Activated naive CD4-positive, alpha-beta T cell treated with anti-CD3 and anti-CD28 coated beads, Interleukin-2, amount 50 U/mL, for 24 hours (primary cell): ENCODE measurements around the gene KLHDC10.
"Not testable (repeated sequence)": the region's sequence is repeated elsewhere in the genome, so short reads cannot be mapped to it uniquely, and the experiment has no call there.

ENCODE experiments used
- H3K27ac Mint-ChIP-seq: one replicate; pipeline ENCODE4 v1.8.0; 2021; ENCODE audit warnings: mild to moderate bottlenecking, mixed read lengths
- H3K27me3 Mint-ChIP-seq: one replicate; pipeline ENCODE4 v1.8.0; 2021; ENCODE audit warnings: mixed read lengths
- H3K36me3 Mint-ChIP-seq: one replicate; pipeline ENCODE4 v1.8.0; 2021; ENCODE audit warnings: mixed read lengths
- H3K4me1 Mint-ChIP-seq: one replicate; pipeline ENCODE4 v1.8.0; 2021; ENCODE audit warnings: mixed read lengths
- H3K4me3 Mint-ChIP-seq: one replicate; pipeline ENCODE4 v1.8.0; 2021; ENCODE audit warnings: mild to moderate bottlenecking, mixed read lengths
- H3K9me3 Mint-ChIP-seq: one replicate; pipeline ENCODE4 v1.8.0; 2021; ENCODE audit warnings: mixed read lengths

The KLHDC10 gene

DNA sequence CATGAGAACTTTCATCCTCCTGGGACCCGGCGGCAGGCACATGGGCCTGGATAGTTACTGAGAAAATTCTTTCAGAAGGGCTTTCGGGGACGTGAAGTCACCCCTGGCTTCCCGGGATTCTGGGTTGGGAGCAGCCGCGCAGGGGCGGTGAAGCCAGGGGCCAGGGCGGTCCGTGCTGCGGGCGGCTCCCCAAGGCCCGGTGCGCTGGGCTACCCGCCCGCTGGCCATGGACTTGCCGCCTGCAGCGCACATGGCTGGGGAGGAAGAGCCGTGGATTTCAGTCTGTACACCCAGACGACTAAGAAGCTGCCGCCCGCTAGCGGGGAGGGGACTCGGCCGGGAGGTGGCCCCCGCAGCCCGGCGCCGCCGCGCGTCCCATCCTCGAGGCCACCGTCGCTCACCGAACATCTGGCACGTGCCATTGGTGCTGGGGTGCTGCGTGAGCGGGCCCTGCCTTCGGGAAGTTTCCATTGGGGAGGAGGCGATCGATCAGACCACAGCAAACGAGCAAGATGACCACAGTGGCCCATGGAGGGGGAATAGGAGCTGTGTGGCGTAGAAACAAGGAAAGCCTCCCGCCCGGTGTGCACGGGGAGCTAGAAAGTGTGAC lies 70.3 kb downstream of the KLHDC10 start:
- no peaks in the 10 kb centered on the region for H3K9me3 Mint-ChIP-seq
- peaks cover 2% of the 10 kb centered on the region for H3K36me3 Mint-ChIP-seq
- H3K27me3 Mint-ChIP-seq = no peaks in the 10 kb centered on the region
- peak overlapping the region; percentile 81 for H3K4me3 Mint-ChIP-seq
- H3K27ac Mint-ChIP-seq = peak overlapping the region; percentile 17
- peaks cover 24% of the 10 kb centered on the region for H3K4me1 Mint-ChIP-seq

DNA sequence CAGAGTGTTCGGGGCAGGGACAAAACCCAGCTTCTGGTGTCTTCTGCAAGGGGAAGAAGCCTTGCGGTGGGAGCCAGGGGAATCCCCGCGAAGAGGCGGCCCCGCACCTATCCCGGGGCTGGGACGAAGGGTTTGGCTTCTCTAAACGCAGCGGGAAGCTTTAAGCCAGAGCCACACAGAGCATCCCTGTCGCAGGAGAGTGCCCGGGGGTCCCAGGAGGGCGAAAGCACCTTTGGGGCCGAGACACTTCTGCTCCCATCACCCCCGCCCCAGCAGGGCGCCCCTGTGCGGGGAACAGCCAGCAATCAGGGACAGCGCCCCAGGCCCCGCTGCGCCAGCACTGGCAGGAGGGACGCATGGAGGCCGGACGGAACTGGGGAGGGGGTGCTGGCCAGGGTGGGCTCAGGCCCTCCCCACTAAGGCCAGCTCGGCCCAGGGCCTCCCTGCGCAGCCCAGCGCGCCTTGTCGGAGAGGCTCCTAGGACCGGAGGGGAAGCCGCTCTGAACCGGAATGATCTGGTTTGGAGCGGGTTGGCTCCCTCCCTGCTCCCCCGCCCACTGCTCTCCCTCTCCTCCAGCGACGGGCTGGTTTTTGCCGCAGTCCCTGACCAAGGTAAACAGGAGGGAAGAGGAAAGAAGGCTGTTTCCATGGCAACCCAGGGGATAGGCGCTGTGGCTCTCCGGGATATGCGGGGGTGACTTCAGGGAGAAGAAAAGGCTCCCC lies 71.0 kb downstream of the KLHDC10 start:
- H3K27me3 Mint-ChIP-seq = no peaks in the 10 kb centered on the region
- H3K36me3 Mint-ChIP-seq = peaks cover 1% of the 10 kb centered on the region
- peak overlapping the region; percentile 81 for H3K4me3 Mint-ChIP-seq
- H3K4me1 Mint-ChIP-seq = peaks cover 21% of the 10 kb centered on the region
- peak overlapping the region; percentile 17 for H3K27ac Mint-ChIP-seq
- no peaks in the 10 kb centered on the region for H3K9me3 Mint-ChIP-seq

DNA sequence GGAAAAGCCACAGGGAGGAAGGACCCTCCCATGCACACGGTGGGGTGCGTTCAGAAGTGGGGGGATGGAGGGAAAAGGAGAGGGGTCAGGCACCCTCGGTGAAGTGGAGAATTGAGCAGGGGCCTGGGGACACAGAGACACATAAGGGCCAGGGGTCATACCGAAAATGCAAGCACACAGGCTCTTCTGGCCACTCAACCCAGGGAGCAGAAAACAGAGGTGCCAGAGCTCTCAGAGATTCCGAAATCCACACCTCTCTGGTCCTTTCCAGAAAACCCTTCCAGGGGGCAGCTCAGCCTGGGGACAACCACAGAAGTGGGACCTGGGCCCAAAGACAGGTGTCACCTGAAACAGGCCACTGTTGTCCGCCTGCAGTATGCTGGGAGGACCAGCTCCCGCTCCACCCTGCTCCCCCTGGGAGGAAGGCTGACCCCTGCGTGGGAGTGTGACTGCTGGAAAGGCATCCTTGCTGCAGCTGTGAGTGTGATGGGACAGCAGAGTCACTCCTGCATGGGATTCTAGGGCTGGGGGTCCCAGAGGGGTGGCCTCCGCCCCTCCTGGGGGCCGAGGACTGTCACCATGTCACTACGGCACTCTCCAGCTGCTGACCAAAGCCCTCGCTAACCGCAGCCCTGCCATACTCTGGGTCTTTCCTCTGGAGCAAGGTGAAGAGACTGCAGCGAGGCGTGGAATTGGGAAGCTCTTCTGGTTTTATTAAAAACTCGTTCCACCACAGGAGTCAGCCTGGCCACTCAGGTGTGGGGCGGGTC lies 71.7 kb downstream of the KLHDC10 start:
- Mint-ChIP-seq H3K4me3 (peak overlapping the region; percentile 81), H3K9me3 (no peaks in the 10 kb centered on the region), H3K36me3 (peaks cover 1% of the 10 kb centered on the region), H3K4me1 (peaks cover 21% of the 10 kb centered on the region), H3K27me3 (no peaks in the 10 kb centered on the region), H3K27ac (no peak overlapping the region)

DNA sequence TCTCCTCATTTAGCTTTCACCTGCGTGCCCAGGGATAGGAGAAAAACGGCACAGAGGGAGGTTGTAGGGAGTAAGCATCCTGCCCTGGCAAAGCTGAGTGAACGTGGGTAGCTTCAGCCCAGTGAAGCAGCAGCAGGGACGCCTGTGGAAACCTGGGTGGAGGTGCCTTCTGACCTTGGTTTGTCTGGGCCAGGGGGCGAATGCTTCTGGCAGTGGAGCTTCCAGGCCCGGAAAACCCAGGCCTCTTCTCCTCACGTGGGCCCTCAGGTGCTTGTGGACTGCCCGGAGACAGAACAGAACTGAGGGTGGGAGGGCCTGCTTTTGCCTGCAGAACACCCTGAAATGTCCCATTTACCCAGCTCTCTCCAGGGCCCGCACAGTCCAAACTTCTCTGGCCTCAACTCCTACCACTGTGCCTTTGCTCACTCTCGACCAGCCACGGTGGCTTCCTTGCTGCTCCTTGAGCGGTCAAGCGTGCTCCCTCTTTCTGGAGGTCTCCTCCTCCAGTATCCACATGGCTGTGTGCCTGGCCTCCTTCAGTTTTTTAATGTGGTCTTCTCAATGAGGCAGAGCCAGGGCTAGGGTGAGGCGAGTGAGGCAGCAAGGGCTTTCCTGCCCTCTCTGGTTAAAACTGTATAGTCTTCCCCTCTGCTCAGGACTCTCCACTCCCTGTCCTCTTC lies 72.5 kb downstream of the KLHDC10 start:
- Mint-ChIP-seq H3K4me3 (no peak overlapping the region), H3K27me3 (no peaks in the 10 kb centered on the region), H3K27ac (no peak overlapping the region), H3K9me3 (no peaks in the 10 kb centered on the region), H3K36me3 (peaks cover 1% of the 10 kb centered on the region), H3K4me1 (peaks cover 21% of the 10 kb centered on the region)

DNA sequence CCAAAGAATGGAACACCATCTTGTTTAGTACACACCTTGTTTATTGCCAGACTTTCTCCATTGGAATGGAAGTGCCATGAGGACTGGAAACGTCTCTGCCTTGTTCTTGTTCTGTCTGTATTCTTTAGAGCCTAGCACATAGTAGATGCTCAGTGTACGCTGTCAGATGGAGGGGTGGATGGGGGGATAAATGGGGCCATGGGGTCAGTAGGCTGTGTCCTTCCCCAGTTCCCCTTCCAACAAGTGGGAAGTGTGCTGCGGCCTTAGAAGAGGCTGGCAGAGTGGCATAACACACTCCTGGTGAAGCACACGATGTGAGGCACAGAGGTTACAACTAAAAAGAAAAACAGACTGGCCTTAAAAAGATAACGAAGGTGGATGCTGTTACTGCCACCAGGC lies 73.0 kb downstream of the KLHDC10 start:
- H3K4me3 Mint-ChIP-seq = no peak overlapping the region
- H3K27ac Mint-ChIP-seq = no peak overlapping the region
- H3K4me1 Mint-ChIP-seq = peaks cover 21% of the 10 kb centered on the region
- H3K9me3 Mint-ChIP-seq = no peaks in the 10 kb centered on the region
- peaks cover 1% of the 10 kb centered on the region for H3K36me3 Mint-ChIP-seq
- no peaks in the 10 kb centered on the region for H3K27me3 Mint-ChIP-seq

DNA sequence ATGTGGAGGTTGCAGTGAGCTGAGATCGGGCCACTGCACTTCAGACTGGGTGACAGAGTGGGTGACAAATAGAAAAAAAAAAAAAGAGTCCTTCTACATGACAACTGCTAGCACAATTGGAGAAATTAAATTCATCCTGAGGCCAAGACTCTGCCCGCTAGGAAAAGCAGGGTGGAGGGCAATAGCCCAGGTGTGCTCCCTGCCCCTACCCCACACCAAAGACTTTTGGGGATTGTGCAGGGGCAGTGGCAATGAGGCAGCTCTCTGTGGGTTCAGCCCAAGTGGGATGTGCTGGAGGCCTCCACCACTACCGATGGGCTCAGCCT lies 73.6 kb downstream of the KLHDC10 start:
- Mint-ChIP-seq H3K9me3 (no peaks in the 10 kb centered on the region), H3K4me3 (no peak overlapping the region), H3K27me3 (no peaks in the 10 kb centered on the region), H3K4me1 (peaks cover 19% of the 10 kb centered on the region), H3K36me3 (peaks cover 1% of the 10 kb centered on the region), H3K27ac (no peak overlapping the region)

DNA sequence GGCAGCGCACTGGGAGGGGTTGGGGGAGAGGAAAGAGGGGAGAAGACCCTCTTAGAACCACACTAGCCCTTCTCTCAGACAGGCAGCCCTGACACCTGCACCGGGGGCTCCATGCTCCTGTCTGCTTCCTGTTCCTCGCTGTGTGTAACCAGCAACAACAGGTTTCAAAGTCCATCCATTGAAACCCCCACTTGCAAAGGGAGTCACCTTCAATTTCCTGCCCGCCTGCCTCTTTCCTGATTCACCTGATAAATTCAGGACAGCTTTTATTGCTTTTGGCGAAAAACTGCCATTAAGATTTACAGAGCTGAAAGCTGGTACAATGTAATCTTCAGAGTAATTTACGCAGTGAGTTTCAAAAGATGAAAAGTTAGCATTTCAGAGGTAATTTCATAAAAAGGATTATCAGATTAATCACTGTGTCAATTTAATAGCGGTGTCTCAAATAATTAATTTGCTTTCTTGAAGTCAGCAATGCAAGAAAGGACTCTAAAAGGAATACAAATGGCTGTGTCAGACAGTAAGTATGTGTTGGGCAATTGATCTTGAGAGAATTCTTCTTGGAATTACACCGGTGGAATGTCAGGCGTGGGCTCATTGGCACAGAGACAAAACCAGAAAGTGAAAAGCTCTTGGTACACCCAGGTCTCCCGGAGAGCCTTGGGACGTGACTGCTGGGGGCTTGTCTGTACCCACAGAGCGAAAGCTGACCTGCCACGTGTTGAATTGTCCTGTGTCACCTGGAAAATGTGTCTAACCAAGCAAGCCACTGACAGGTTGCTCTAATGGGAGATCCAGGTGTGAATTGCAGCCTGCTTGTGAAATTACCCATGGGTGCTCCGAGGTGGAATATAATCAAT lies 74.2 kb downstream of the KLHDC10 start:
- H3K36me3 Mint-ChIP-seq = peaks cover 1% of the 10 kb centered on the region
- H3K27ac Mint-ChIP-seq = no peak overlapping the region
- H3K4me1 Mint-ChIP-seq = peaks cover 16% of the 10 kb centered on the region
- no peaks in the 10 kb centered on the region for H3K27me3 Mint-ChIP-seq
- no peaks in the 10 kb centered on the region for H3K9me3 Mint-ChIP-seq
- no peak overlapping the region for H3K4me3 Mint-ChIP-seq

DNA sequence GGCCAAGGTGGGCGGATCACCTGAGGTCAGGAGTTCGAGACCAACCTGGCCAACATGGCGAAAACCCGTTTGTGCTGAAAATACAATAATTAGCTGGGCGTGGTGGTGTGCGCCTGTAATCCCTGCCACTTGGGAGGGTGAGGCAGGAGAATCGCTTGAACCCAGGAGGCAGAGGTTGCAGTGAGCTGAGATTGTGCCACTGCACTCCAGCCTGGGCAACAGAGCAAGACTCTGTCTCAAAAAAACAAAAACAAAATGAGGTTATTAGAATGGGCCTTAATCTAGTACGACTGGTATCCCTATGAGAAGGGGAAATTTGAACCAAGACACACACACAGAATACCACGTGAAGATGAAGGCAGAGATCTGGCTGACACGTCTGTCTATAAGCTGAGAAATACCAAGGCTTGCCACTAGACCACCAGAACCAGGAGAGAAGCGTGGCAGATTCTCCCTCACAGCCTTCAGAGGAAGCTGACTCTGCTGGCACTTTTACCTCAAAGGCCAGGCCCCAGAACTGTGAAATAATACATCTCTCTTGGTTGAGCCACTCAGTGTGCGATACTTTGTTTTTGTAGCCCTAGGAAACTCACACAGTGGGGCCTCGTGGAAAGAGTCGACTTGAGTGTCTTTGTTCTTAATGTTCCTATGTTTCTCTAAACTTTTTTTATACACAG lies 75.2 kb downstream of the KLHDC10 start:
- no peak overlapping the region for H3K27ac Mint-ChIP-seq
- no peak overlapping the region for H3K4me3 Mint-ChIP-seq
- no peaks in the 10 kb centered on the region for H3K9me3 Mint-ChIP-seq

DNA sequence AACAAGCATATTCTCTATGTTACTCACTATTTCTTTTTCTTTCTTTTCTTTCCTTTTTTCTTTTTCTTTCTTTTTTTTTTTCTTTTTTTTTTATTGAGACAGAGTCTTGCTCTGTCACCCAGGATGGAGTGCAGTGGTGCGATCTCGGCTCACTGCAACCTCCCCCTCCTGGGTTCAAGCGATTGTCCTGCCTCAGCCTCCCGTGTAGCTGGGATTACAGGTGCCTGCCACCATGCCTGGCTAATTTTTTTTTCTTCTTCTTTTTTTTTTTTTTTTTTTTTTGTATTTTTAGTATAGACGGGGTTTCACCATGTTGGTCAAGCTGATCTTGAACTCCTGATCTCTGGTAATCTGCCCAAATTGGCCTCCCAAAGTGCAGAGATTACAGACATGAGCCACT lies 75.8 kb downstream of the KLHDC10 start:
- not testable (repeated sequence) for H3K27me3 Mint-ChIP-seq, H3K4me3 Mint-ChIP-seq, H3K9me3 Mint-ChIP-seq, H3K27ac Mint-ChIP-seq, H3K36me3 Mint-ChIP-seq
- H3K4me1 Mint-ChIP-seq = peaks cover 12% of the 10 kb centered on the region

More for the DNA sequence above, 75.2 kb downstream of the KLHDC10 start:
- no peaks in the 10 kb centered on the region for H3K27me3 Mint-ChIP-seq
- peaks cover 16% of the 10 kb centered on the region for H3K4me1 Mint-ChIP-seq
- H3K36me3 Mint-ChIP-seq = peaks cover 1% of the 10 kb centered on the region

DNA sequence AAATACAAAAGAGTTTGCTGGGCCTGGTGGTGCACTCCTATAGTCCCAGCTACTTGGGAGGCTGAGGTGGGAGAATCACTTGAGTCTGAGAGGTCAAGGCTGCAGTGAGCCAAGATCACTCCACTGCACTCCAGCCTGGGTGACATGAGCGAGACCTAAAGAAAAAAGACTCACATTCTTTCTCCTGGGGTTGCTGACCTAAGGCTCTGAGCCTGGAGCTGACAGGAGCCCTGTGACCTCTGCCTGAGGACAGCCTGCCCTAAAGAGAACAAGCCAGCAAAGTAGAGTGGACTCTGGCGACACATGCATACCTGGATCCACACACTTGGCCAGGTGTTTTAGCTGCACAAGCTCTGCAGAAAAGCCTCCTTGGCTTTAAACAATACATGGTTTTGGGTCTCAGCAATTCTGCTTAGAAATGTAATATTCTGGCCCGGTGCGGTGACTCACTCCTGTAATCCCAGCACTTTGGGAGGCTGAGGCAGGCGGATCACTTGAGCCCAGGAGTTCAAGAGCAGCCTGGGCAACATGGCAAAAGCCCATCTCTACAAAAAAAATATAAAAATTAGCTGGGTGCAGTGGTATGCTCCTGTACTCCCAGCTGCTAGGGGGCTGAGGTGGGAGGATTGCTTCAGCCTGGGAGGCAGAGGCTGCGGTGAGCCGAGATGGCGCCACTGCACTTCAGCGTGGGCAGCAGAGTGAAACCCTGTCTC lies 76.5 kb downstream of the KLHDC10 start:
- Mint-ChIP-seq H3K27ac (no peak overlapping the region), H3K9me3 (no peaks in the 10 kb centered on the region), H3K4me1 (peaks cover 8% of the 10 kb centered on the region), H3K4me3 (no peak overlapping the region), H3K36me3 (peaks cover 1% of the 10 kb centered on the region), H3K27me3 (no peaks in the 10 kb centered on the region)

DNA sequence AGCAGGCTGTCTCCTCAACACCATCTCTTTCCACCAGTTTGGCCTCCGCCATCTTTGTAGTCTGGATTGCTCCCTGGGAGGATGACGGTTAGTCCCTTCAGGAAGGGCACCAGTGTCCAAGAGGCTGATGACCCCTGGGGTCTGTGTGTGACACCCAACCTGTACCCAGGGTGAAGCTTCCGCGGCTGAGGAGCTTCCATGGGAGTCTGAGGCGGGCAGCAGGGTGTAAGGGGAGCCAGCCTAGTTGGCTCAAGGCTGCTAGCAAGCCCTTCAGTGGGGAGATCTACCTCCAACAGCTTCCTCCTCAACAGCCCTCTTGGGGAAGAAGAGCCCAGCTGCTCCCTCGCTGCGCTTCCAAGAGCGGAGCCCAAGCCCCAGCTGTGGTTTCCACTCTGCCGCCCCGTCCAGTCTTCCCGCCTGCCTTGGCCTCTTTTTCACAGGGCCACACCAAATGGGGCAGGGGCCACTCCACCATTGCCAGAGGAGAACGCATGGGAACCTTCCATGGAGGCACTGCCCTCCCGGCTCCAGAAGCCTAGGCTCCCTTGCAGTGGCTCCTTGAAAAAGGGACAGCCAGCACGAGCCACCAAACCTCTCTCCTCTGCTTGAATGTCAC lies 77.5 kb downstream of the KLHDC10 start:
- H3K27ac Mint-ChIP-seq = no peak overlapping the region
- no peaks in the 10 kb centered on the region for H3K9me3 Mint-ChIP-seq
- no peak overlapping the region for H3K4me3 Mint-ChIP-seq
- peaks cover 1% of the 10 kb centered on the region for H3K36me3 Mint-ChIP-seq
- no peaks in the 10 kb centered on the region for H3K27me3 Mint-ChIP-seq
- peaks cover 4% of the 10 kb centered on the region for H3K4me1 Mint-ChIP-seq

DNA sequence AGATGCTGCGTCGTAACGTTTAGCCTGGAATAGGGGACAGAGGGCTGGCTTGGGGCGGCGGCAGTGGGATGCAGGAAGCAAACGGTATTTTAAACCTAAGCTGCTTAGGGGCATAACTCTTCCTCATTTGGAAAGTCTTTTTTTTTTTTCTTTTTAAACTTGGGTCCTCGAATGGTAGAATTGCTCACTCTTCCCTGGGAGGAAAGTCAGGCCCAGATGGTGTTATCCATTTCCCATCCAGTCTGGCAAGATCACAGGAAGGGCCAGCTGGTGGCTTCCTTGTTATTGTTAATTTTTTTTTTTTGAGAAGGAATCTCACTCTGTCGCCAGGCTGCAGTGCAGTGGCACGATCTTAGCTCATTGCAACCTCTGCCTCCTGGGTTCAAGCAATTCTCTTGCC lies 78.2 kb downstream of the KLHDC10 start:
- Mint-ChIP-seq H3K27ac (no peak overlapping the region), H3K4me1 (peaks cover 4% of the 10 kb centered on the region)

DNA sequence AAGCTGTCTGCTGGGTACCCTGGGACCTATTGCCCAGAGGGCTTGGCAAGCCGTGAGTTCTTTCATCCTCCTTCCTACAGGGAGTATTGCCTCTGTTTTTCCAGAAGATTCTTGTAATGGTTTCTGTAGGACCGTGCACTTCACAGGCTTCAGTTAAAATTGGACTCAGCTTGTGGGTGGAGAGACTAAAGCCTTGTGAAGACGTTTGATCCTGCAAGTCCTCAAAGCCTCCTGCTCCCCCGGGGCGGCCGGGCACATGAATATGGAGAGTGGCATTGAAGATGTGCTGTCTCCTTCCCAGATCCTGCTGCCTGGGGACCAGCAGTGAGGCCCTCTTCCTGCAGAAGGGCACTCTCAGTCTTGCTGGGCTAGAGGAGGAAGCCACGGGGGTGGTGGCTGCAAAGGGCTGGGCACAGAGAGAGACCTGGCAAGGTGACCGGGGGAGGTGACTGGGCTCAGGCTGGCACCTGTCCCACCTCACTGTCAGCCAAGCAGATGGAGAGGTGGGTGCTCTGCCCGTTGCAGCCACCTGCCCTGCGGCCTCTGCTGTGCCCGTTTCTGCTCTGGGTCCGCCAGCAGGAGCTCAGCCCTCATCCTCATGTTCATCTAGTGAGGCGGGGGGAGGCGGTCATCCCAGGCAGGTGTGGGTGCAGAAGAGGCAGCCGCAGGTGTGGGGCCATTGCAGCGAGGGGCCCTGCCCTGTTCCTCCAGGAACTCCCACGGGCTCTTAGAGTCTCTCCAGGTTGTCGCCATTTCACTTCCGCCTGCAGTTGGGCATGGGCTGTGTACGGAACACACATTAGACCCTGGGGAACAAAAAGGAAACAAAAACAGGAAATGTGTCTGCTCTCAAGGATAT lies 79.2 kb downstream of the KLHDC10 start:
- no peaks in the 10 kb centered on the region for H3K27me3 Mint-ChIP-seq
- no peaks in the 10 kb centered on the region for H3K9me3 Mint-ChIP-seq
- H3K36me3 Mint-ChIP-seq = peaks cover 1% of the 10 kb centered on the region
- H3K4me3 Mint-ChIP-seq = no peak overlapping the region
- no peak overlapping the region for H3K27ac Mint-ChIP-seq
- peaks cover 4% of the 10 kb centered on the region for H3K4me1 Mint-ChIP-seq

More for the DNA sequence above, 78.2 kb downstream of the KLHDC10 start:
- H3K36me3 Mint-ChIP-seq = peaks cover 1% of the 10 kb centered on the region
- no peak overlapping the region for H3K4me3 Mint-ChIP-seq
- H3K27me3 Mint-ChIP-seq = no peaks in the 10 kb centered on the region
- no peaks in the 10 kb centered on the region for H3K9me3 Mint-ChIP-seq
